ENCODE data around the gene CEBPA.
"Not testable (repeated sequence)": the region's sequence is repeated elsewhere in the genome, so short reads cannot be mapped to it uniquely, and the experiment has no call there.

The CEBPA gene

DNA sequence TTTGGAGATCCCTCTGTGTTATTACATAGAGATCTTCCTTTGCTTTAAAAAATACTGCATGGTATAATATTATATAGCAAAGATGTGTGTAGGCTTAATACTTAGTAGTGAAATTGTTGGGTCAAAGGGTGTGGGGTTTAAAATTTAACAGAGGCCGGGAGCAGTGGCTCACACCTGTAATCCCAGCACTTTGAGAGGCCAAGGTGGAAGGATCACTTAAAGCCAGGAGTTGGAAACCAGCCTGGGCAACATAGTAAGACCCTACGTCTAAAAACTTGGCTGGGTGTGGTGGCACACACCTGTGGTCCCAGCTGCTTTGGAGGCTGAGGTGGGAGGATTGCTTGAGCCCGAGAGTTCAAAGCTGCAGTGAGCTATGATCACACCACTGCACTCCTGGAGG, 22.3 kb upstream of the CEBPA start:
- DNase-seq: no peak

DNA sequence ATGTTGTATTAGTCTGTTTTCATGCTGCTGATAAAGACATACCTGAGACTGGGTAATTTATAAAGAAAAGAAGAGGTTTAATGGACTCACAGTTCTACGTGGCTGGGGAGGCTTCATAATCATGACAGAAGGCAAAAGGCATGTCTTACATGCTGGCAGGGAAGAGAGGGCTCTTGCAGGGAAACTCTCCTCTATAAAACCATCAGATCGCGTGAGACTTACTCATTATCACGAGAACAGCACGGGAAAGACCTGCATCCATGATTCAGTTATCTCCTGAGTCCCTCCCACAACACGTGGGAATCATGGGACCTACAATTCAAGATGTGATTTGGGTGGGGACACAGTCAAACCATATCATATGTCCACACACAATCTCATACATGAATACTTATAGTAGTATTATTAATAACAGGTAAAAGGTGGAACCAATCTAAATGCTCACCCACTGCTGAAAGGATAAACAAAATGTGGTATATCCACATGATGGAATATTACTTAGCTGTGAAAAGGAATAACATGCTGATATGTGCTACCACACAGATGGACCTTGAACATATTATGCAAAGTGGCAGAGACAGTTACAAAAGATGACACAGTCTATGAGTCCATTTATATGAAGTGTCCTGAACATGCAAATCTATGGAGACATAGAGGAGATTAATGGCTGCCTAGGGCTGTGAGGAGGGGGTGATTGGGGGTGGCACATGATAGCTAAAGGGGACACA, 20.9 kb upstream of the CEBPA start:
- DNase-seq: no peak

DNA sequence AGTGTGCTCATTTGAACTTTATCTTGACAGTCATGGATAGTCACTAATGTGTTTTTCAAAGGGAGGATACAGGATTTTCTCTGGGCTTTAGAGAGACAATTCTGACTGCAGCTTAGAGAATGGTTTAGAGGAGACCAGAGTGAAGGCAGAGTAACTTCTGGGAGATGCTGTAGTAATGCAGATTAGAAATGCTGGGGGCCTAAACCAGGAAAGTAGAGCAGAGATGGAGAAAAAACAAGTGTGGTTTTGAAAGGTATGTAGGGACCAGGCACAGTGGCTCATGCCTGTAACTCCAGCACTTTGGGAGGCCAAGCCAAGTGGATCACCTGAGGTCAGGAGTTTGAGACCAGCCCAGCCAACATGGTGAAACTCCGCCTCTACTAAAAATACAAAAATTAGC, 18.3 kb upstream of the CEBPA start:
- DNase-seq: no peak

DNA sequence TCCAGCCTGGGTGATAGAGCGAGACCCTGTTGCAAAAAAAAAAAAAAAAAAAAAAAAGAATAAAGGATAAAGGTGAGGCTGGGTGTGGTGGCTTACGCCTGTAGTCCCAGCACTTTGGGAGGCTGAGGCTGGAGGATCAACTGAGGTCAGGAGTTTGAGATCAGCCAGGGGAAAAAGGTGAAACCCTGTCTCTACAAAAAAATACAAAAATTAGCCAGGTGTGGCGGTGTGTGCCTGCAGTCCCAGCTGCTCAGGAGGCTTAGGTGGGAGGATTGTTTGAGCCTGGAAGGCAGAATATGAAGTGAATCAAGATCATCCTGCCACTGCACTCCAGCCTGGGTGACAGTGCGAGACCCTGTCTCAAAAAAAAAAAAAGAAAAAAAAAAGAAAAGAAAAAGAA, 15.7 kb upstream of the CEBPA start:
- DNase-seq: not testable (repeated sequence)

DNA sequence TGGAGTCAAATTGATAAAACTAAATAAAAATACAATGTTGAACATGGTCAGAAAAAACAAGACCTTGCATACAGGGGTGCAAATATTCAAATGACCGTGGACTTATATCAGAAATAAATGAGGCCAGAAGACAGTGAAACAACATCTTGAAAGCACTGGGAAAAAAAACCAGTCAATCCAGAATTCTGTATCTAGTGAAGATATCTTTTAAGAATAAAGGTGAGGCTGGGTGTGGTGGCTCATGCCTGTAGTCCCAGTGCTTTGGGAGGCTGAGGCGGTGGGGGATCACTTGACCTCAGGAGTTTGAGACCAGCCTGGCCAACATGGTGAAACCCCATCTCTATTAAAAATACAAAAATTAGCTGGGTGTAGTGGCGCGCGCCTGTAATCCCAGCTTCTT, 15.2 kb upstream of the CEBPA start:
- no peak for DNase-seq

DNA sequence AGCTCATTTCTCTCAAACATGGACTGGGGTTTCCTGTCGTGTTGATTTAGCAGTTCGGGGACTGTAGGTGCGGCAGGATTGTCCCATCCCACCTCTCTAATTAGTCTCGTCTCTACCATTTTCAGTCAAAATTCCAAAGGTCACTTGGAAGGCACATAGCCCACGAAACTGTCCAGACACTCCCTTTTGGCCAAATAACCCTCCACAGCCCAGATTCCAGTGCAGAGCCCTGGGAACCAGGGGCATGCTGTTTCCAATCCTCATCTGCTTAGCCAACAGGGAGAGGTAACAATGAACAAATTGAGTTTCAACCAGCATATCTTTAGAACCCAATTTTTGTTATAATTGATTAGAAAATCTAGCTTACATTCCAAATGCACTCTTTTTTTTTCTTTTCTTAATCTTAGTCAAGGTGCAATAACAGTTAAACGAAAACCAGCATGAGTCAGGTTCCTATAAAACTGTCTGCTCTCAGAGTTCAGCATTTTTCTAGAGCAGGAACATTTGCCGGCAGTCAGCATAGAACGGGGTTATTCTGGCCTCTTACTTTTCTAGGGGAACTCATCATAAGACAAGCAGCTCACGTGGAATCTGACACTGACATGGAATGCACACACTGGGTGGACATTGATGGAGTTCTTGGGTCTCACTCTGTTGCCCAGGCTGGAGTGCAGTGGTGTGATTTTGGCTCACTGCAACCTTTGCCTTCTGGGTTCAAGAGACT, 14.4 kb upstream of the CEBPA start:
- DNase-seq: no peak

DNA sequence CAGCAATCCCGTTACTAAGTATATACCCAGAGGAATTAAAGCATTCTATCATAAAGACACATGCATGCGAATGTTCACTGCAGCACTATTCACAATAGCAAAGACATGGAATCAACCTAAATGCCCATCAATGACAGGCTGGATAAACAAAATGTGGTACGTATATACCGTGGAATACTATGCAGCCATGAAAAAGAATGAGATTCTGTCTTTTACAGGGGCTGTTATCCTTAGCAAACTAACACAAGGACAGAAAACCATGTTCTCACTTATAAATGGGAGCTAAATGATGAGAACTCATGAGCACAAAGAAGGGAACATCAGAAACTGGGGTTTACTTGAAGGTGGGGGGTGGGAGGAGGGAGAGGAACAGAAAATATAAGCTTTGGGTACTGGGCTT, 10.5 kb upstream of the CEBPA start:
- not testable (repeated sequence) for DNase-seq

DNA sequence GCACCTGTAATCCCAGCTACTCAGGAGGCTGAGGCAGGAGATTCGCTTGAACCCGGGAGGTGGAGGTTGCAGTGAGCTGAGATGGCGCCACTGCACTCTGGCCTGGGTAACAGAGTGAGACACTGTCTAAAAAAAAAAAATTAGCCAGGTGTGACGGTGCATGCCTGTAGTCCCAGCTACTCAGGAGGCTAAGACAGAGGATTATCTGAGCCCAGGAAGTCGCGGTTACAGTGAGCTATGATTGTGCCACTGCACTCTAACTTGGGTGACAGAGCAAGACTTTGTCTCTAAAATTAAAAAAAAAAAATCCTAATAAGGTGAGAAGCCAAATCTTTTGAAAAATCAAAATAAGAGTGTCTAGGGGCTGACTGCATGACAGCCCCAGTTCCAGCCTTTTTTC, 9.7 kb upstream of the CEBPA start:
- no peak for DNase-seq

DNA sequence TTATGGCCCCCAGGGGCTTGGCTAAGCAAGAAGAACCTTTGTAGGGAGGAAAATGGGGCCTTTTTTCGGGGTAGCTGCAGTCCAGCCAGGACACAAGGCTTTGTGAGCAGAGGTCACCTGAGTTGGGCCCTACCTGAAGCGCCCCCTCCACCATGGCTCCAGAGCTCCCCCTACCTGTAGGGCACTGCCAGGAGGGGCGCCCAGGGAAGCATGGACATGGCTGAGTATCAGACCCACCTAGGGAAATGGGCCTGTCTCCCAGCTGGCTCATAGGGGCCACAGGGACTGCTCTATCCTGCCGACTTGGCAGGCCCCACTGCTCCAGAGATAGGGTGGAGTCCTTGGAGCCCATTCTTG, 9.0 kb upstream of the CEBPA start:
- DNase-seq: no peak

DNA sequence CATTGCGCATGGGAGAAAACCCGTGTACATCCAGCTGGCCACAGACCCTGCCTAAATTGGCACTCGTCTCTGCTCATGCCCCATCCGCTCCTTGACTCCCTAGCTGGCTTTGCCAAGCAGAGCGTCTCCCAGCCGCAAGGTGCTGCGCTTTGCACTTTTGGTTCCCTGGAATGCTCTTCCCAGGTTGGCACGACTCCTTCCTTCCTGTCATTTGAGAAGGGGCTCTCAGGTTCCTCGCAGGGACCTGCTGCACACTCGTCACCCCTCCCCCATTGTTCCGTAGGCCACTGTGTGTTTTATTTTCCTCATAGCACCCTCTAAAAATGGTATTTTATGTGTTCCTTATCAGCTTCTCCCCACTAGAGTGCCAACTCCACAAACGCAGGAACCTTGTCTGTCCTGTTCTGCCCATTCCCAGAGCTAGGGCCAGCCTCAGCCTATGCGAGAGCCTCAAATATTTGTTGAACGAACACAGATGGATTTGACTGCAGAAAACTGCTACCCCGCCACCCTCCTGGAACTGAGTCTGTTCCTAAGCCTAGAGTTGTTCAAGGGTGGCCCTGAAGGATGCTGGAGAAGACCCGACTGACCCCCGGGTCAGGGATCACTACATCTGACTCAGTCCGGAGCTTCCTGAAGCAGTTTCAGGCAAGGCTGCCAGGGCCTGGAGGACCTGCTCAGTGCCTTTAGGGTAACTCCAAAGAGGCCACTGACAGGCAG, 8.4 kb upstream of the CEBPA start:
- no peak for DNase-seq

DNA sequence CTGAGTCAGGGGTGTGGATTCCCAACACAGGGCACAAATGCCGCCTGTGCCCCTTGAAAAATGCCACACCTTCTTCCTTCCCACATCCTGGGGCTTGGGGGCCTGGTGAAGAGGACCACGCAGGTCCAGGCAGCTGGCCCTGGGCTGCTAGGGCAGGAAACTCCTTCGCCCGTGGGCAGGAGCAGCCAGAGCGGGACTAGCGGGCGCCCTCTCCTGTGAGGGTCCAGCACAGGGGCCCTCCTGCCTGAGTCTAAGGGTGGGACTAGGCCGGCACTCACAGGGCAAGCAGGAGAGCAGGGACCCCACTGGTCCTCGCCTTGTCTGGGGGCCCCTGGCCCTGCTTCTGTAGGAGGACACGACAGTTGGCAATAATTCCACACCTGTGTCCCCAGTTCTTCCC, 7.5 kb upstream of the CEBPA start:
- DNase-seq: no peak

DNA sequence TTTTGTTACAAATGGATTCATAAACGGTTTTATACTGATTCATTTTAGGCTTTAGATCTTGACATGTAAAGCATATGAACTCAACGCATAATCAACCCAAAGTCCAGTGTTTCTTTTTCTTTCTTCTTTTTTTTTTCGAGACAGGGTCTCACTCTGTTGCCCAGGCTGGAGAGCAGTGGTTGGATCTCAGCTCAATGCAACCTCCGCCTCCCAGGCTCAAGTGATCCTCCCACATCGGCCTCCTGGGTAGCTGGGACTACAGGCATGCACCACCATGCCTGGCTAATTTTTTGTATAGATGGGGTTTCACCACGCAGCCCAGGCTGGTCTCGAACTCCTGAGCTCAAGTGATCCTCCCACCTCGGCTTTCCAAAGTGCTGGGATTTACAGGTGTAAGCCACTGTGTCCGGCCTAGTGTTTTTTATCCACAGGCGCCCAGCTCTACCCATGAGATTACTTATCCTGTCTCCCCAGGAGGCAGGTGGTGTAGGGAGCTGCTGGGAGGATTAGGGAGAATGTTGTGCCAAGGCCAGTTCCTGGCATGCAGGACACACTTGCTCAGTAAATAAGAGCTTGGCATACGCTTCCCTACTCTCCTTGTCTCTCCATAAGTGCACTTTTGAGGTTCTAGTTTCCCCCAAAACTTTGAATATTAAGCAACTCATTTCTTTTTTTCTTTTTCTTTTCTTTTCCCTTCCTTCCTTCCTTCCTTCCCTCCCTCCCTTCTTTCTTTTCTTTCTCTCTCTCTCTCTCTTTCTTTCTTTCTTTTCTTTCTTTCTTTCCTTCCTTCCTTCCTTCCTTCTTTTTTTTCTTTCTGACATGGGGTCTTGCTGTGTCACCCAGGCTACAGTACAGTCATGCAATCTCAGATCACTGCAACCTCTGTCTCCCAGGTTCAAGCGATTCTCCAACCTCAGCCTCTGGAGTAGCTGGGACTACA, 4.8 kb upstream of the CEBPA start:
- DNase-seq: no peak

DNA sequence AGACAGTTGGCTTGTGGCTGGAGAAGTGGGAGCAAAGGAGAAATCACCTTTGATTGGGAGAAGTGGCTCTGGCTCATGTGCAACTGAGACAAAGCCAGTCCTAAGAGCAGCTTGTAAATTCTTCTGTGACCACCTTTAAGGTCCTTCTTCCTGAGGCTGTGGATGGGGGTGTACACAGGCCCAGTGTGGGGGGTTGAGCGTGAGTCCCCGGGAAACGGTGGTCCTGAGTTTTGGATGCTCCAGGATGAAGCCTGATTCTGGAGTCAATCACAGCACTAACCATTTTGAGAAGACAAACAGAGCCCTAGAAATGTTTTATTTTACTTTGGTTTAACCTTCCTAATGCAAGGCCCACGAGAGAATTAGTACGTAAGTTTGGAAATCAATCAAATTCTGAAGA, 3.9 kb upstream of the CEBPA start:
- no peak for DNase-seq

DNA sequence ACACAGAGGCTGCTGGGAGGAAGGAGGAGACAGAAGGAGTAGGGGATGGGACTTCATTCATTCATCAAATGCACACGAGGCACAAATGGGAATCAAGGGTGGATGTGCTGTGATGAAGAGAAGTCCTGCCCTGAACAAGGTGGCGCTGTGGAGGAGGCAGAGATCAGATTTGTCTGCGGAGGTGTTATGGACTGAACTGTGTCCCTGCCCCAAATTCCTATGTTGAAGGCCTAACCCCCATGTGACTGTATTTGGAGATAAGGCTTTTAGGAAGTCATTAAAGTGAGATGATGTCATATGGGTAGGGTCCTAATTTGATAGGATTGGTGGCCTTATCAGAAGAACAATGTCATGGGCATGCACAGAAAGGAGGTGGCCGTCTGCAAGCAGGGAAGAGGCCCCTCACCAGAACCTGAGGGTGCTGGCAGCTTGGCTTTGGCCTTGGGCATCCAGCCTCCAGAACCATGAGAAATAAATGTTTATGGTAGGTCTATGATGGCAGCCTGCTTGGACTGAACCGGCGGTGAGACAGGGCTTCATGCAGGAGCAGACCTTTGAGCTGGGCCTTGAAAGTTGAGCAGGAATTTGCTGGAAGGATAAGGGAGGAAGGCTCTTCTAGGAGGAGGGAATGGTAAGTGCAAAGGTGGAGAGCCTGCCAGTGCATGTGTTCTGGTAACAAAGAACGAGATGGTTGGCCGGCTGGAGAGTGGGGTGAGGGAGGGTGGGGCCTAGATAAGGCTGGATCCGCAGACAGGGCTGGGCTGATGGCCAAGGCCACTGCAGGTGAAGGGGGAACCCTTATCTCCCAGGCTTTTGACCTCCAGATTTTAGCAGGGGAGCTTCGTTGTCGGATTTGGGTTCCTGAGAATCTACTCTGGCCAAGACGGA, 2.7 kb upstream of the CEBPA start:
- no peak for DNase-seq

DNA sequence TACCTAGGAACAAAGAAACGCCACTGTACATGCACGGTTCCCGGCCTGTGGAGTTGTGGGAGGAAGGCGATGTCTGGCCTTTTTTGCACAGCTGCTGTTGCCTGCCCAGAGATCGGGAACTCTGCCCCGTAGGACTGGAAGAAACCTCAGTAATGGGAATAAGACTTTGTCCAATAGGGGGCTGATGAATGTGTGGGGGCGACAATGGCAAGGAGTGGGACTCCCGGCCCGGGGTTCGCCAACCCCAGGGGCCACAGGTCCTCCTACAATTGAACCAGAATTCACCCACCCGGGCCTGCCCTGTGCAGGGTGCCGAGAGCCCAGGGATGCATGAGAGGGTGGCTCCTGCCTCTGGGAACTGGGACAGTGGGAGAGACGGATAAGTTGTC, 2.0 kb upstream of the CEBPA start:
- no peak for DNase-seq

DNA sequence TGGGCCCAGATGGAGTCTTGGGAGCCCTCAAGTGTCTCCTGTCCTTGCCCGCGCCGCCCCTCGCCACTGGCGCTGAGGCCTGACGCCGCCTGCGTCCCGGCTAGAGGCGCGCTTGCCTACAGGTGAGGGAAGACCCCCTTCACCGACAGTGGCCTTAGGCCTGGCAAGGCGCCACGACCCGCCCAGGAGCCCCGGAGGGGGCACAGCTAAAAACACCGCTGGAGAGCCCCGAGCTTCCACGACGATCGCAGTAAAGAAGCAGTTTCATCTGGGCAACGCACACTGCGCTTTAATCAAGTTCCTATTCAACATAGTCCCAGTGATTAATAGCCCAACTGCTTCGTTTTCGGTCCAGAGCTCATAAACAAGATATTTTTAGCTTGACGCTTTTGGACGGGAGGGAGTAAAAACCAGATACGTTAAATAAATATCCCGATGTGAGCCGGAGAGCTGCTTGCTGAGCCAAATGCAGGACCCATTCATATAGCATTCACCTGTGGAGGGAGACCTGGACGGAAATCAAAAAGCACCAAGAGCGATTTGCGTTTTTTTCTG, 1.5 kb upstream of the CEBPA start:
- DNase-seq: peak; percentile 24

DNA sequence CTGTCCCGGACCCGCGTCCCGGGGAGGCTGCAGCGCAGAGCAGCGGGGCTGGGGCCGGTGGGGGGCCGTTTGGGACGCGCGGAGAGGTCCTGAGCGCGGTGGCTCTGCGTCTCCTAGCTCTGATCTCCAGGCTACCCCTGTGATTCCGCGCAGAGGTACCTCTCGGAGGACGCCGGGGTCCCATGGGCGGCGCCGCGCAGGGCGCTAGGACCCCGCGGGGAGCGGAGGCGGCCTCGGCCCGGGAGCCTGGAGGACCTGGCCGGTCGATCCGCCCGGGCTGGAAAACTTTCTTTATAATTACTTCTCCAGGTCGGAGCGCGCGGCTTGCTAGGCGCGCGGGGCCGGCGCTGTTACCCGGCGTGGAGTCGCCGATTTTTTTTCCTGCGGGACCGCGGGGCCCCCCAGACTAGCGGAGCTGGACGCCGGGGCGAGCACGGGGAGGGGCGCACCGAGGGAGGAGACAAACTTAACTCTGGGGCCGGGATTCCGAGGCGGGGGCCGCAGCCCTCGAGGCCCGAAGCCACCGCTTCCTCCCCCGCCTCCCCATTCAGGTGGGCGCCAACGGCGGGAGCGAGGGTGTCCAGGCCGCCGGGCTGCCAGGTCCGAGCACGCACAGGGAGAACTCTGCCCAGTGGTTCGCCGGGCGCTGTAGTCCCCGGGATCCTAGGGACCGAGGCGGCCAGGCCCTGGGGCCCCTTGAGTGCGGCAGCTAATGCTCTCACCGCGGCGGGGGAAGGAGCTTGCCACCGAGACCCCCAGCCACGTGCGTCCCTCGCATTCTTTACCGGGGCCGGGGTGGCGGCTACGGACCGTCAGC, 848 bp upstream of the CEBPA start:
- DNase-seq: peak; percentile 52

DNA sequence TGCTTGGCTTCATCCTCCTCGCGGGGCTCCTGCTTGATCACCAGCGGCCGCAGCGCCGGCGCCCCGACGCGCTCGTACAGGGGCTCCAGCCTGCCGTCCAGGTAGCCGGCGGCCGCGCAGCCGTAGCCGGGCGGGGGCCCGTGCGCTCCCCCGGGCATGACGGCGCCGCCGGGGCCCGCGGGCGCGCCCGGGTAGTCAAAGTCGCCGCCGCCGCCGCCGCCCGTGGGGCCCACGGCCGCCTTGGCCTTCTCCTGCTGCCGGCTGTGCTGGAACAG, 497 bp downstream of the CEBPA start:
- DNase-seq: no peak

DNA sequence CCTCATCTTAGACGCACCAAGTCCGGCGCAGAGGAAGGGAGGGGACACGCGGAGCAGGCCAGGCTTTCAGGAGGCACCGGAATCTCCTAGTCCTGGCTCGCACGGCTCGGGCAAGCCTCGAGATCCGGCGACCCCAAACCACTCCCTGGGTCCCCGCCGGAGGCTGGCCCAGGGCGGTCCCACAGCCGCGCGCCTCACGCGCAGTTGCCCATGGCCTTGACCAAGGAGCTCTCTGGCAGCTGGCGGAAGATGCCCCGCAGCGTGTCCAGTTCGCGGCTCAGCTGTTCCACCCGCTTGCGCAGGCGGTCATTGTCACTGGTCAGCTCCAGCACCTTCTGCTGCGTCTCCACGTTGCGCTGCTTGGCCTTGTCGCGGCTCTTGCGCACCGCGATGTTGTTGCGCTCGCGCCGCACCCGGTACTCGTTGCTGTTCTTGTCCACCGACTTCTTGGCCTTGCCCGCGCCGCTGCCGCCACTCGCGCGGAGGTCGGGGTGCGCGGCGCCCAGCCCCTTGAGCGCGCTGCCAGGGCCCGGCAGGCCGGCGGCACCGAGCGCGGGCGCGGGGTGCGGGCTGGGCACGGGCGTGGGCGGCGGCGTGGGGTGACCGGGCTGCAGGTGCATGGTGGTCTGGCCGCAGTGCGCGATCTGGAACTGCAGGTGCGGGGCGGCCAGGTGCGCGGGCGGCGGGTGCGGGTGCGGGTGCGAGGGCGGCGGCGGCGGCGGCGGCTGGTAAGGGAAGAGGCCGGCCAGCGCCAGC, 1.0 kb downstream of the CEBPA start:
- no peak for DNase-seq

DNA sequence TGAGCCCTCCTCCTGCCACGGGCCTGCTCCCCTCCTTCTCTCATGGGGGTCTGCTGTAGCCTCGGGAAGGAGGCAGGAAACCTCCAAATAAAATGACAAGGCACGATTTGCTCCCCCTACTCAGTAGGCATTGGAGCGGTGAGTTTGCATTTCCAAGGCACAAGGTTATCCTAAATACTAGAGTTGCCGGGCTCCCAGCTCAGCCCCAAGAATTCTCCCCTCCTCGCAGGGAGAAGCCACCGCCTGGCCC, 1.5 kb downstream of the CEBPA start:
- DNase-seq: no peak

Data from fibroblast of skin of right quadriceps (primary cell).